ENCODE data around the gene ZNF678.
A peak's percentile ranks its signal among the peaks of the same experiment; 100 is the strongest.
"Not testable (repeated sequence)": the region's sequence is repeated elsewhere in the genome, so short reads cannot be mapped to it uniquely, and the experiment has no call there.

The ZNF678 gene

DNA sequence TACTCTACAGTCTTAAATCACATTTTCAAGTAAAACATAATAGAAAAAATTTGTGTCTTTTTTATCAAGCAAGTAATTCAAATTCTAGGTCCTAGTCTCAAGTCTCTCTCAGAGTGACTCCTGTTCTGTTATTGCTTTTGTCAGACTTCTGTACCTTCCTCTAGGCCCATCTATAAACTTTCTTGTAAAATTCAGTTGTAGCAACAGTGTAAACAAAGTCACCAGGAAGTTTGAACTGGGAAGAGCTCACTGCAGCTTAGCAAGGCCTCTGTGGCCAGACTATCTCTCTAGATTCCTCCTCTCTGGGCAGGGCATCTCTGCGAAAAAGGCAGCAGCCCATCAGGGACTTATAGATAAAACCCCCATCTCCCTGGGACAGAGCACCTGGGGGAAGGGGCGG lies 13.5 kb upstream of the ZNF678 start:
- DNase-seq (ENCODE audit: insufficient read length, low spot score) (no peak), FAIRE-seq (no peak)

DNA sequence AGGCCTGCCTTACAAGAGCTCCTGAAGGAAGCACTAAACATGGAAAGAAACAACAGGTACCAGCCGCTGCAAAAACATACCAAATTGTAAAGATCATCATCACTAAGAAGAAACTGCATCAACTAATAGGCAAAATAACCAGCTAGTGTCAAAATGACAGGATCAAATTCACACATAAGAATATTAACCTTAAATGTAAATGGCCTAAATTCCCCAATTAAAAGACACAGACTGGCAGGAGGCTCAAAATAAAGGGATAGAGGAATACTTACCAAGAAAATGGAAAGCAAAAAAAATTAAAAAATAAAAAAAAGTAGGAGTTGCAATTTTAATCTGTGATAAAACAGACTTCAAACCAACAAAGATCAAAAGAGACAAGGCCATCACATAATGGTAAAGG lies 11.5 kb upstream of the ZNF678 start:
- DNase-seq (ENCODE audit: insufficient read length, low spot score); FAIRE-seq: not testable (repeated sequence)

DNA sequence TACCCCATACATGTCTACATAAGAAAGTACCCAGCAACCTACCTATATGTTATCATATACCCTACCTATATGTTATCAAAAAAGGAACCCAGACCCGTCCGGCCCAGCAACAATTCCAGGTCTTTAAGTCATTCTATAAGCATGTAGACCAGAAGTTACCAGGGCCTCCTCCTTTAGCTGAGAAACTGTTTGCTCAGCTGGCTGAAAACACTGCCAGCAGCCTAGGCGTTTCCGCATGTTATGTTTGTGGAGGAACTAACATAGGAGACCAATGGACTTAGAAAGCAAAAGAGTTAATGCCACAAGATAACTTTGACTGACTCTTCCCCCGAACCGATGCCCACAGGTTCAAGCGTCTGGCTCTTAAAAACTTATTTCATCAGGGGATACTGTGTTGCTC lies 7.1 kb upstream of the ZNF678 start:
- FAIRE-seq (no peak), DNase-seq (ENCODE audit: insufficient read length, low spot score) (no peak)

DNA sequence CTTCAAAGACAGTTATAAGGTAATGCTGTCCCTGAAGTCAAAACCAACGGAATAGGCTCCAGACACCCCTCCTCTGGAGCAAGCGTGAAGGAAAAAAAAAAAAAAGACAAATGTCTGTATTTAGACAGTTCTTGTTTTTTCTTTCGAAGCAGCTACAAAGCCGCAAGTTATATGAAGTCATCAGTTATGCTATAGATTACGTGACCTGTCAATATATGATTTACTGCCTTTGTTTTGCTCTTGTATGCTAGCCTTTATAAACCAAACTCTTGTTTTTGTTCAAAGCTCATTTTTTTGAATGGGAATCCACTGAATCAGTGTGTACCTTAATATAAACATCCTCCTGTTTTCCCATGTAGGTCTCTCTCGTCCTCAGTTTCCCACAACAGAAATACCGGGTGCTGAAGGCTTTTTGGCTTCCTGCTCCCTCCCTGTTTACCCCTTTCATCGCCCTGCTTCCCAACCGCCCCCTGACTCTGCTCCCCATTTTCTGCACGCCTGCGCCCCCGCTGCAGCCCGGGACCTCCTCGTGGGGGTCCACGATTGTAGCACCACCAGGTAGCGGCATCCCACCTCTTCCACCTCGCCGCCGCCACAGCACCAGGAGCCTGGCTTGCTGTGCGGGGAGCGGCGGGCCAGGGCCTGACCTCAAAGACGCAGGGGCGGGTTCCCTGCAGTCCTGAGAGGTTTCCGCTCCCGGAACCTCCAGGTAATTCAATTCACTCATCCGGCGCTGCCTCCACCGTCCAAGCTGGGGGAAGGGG lies 5.2 kb upstream of the ZNF678 start:
- DNase-seq (ENCODE audit: insufficient read length, low spot score) (no peak), FAIRE-seq (no peak)

DNA sequence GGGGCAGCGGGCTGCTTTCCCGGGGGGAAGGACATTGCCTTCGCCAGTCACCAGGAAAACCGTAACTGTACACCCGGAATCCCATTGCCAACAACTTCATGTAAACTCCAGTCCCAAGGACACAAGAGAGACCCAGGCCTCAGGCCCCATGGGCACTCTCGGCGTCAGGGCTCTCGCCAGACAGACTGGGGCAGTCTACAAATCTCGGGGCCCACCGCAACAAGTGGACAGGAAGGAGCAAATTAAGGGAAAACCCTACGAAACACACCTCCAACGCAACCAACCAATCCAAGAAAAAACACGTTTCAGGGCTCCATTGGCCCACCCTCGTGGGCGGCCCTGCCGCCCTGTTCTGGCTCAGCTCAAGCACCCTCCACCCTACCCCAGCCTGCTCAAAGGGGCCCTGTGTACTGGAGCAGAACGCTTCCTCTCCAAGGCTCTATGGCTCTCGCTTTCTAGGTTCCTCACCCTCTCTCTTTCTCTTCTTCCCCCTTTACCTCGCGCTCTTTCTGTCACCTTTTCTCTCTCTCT lies 4.6 kb upstream of the ZNF678 start:
- no peak for DNase-seq (ENCODE audit: insufficient read length, low spot score)
- peak; percentile 51 for FAIRE-seq

DNA sequence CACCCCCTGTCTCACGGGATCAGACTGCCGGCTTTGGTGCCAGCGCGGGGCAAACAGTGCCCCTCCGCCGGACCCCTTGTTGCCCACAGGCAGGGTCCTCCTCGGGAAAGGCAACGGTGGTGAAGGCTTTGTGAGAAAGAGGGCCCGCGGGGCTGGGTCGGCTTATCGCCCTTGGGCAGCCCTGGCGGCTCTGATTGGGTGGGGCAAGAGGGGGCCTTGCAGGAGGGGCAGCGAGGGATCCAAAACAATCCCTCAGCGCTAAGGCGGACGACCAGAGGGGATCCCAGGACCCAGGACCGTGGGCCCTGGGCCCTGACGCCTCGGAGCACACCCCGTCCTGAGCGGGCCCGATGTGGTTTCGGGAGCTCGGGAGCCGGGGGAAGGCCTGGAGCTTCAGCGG lies 3.9 kb upstream of the ZNF678 start:
- no peak for DNase-seq (ENCODE audit: insufficient read length, low spot score)
- FAIRE-seq = no peak

DNA sequence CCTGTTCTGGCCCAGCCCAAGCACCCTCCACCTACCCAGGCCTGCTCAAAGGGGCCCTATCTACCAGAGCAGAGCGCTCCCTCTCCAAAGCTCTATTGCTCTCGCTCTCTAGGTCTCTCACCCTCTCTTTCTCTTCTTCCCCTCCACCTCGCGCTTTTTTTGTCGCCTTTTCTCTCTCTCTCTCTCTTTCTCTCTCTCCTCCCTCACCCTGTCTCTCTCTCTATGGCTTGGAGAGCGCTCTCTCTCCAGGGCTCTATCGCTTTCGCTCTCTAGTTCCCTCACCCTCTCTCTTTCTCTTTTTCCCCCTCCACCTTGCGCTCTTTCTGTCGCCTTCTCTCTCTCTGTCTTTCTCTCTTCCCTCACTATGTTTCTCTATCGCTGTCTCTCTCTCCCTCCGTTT lies 3.4 kb upstream of the ZNF678 start:
- DNase-seq (ENCODE audit: insufficient read length, low spot score) (no peak), FAIRE-seq (no peak)

DNA sequence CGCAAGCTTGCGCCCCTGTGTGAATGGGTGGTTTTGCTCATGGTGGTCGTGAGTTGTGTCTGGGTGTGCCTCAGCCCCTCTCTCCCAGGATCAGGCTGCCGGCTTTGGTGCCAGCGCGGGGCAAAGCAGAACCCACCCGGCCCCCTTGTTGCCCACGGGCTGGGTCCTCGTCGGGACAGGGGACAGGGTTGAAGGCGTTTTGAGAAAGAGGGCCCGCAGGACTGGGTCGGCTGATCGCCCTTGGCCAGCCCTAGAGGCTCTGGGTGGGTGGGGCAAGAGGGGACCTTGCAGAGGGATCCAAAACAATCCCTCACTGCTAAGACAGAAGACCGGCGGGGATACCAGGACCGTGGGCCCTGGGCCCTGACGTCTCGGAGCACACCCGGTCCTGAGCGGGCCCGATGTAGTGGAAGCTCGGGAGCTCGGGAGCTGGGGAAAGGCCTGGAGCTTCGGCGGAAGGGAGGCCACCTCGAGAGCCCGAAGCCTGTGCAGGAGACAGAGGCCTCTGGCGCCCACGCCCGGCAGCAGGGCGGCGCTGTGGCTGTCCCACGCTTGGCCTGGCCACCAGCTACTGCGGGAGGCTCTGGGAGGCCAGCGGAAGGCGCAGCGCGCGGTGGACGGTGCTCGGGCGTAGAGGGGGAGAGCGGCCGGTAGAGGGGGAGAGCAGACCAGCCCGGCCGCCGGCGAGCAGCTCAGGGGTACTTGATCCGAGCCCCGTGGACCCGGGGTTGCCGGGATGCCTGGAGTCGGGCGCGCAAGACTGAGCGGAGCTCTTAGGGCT lies 2.8 kb upstream of the ZNF678 start:
- FAIRE-seq = no peak
- no peak for DNase-seq (ENCODE audit: insufficient read length, low spot score)

DNA sequence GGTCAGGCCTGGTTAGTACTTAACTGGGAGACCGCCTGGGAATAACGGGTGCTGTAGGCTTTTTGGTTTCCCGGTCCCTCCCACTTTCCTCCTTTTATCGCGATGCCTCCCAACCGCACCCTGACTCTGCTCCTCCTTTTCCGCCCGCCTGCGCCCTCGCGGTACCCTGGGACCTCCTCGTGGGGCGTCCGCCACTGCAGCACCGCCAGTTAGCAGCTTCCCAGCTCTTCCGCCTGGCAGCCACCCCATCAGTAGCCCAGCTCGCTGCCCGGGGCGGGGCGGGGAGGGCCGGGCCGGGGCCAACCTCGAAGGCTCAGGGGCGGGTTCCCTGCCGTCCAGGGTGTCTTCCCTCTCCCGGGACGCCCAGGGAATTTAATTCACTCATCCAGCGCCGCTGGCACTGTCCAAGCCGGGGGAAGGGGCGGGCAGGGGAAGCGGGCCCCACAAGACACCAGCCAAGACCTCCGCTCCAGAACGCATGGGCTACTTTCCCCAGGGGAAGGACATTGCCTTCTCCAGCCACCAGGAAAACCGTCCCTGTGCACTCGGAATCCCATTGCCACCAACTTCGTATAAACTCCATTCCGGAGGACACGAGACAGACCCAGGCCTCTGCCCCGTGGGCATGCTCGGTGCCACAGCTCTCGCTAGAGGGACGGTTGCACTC lies 2.0 kb upstream of the ZNF678 start:
- FAIRE-seq (no peak), DNase-seq (ENCODE audit: insufficient read length, low spot score) (no peak)

DNA sequence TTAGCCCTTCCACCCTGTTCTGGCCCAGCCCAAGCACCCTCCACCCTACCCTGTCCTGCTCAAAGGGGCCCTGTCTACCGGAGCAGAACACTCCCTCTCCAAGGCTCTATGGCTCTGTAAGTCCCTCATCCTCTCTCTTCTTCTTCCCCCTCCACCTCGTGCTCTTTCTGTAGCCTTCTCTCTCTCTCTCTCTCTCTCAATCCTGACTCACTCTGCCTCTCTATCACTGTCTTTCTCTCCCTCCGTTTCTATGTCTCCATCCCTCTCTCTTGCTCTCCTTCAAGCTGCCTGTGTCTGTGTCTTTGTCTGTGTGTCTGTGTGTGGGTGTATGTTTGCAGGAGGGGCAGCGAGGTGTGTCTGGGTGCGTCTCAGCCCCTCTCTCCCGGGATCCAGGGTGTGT lies 1.3 kb upstream of the ZNF678 start:
- no peak for FAIRE-seq

DNA sequence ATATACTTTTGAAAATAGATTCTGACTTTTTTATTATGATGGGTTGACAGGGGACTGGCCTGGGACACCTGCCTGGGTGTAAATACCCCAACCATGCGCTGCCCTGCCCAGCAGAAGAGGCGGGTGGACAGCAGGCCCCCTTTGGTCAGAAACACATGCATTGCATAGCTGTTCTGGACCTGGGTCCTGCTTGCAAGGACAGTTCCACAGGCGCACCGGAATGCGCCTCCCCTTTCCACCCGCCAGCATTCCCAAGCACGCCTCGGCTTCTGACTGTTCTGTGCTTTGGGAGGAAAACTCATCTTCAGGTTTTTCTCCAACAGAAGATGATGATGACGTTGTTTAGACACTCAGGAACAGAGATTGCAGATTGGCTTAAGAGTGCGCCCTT lies 428 bp upstream of the ZNF678 start:
- DNase-seq (ENCODE audit: insufficient read length, low spot score) = no peak
- peak; percentile 21 for FAIRE-seq

More for the DNA sequence above, 1.3 kb upstream of the ZNF678 start:
- DNase-seq (ENCODE audit: insufficient read length, low spot score) = no peak

DNA sequence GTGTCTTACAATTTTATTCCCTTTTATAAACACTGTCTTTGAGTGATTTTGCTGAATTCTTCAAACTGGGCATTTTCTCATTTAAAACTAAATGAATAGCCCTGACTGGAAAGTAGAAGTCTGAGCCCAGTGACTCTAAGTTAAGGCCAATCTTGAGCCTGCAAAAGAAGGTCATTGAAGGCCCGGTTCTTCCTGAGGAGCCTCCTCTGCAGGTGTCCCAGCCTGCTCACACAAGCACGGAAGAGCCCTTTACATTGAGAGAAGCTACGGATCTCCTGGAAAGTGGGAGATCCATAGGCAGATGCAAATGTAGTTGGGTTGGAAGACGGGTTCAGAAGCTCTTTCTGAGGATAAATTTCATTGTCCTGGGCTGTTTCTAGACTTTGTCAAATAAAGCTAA lies 3.9 kb downstream of the ZNF678 start:
- DNase-seq (ENCODE audit: insufficient read length, low spot score) (no peak), FAIRE-seq (no peak)

DNA sequence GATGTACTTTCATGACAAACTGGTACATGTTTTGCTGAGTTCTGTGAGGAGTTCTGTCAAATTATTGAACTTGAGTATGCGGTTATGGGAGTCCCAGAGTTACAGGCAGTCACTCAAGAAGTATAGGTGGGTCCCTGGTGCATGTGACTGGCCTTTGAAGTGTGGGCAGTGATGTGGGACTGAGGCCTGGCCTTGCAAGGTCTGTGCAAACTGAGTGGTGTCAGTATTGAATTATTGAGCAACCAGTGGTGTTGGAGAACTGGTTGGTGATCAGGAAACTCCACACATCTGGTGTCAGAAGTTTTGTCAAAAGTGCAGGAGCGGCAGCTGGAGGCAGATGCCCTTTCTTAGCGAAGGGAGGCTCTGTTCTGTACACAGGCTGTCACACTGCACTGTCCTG lies 5.2 kb downstream of the ZNF678 start:
- DNase-seq (ENCODE audit: insufficient read length, low spot score) (no peak), FAIRE-seq (no peak)

DNA sequence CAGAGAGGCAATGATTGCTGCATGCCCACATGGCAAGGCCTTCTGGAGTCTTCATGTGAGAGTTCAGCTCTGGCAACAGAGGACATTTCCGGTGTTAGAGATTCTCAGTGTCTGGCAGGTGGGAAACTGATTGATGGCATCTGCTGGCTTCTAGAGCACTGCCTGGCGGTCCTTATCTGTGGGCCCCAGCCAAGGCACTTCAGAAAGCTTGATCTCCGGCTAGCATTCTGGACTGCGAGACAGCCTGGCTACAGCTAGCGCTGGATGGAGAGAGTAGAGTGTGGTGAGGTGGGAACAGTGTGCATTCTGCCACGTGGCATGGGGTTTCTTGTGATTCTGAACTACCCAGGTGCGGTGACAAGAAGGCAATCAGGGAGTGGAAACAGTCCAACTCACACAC lies 9.4 kb downstream of the ZNF678 start:
- no peak for FAIRE-seq
- no peak for DNase-seq (ENCODE audit: insufficient read length, low spot score)

DNA sequence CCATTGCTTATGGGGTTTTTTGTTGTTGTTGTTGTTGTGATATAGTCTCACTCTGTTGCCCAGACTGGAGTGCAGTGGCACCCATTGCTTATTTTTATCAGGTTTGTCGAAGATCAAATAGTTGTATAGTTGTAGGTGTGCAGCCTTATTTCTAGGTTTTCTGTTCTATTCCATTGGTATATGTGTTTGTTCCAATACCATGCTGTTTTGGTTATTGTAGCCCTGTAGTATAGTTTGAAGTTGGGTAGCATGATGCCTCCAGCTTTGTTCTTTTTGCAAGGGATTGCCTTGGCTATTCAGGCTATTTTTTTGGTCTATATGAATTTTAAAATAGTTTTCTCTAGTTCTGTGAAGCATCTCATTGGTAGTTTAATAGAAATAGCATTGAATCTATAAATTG lies 11.6 kb downstream of the ZNF678 start:
- no peak for DNase-seq (ENCODE audit: insufficient read length, low spot score)
- no peak for FAIRE-seq

DNA sequence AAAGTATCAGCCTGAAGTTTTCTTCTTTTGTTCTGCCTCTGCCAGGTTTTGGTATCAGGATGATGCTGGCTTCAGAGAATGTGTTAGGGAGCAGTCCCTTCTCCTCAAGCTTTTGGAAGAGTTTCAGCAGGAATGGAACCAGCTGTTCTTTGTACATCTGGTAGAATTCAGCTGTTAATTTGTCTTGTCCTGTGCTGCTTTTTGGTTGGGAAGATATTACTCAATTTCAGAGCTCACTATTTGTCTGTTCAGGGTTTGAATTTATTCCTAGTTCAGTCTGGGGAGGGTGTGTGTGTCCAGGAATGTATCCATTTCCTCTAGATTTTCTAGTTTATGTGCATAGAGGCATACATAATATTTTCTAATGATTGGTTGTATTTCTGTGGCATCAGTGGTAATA lies 12.8 kb downstream of the ZNF678 start:
- FAIRE-seq (no peak), DNase-seq (ENCODE audit: insufficient read length, low spot score) (no peak)

DNA sequence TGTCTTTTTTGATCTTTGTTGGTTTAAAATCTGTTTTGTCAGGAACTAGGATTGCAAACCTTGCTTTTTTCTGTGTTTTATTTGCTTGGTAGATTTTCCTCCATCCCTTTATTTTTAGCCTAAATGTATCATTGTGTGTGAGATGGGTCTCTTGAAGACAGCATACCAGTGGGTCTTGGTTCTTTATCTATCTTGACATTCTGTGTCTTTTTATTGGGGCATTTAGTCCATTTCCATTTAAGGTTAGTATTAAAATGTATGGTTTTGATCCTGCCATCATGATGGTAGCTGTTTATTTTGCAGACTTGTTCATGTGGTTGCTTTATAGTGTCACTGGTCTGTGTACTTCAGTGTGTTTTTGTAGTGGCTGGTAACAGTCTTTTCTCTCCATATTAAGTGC lies 14.1 kb downstream of the ZNF678 start:
- FAIRE-seq (no peak), DNase-seq (ENCODE audit: insufficient read length, low spot score) (no peak)

DNA sequence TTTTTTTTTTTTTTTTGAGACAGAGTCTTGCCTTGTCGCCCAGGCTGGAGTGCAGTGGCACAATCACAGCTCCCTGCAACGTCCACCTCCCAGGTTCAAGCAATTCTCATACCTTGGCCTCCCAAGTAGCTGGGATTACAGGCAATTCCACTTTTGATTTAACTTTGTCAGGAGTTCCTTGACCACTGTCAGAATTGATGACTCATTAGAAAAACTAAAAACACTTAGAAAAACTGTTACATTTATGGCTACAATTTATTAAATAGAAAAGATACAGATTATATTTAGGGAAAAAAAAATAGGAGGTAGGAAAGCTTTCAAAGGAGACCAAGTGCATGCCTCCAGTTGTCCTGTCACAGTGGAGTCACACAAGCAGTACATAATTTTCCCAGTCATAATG lies 20.0 kb downstream of the ZNF678 start:
- FAIRE-seq (no peak), DNase-seq (ENCODE audit: insufficient read length, low spot score) (no peak)

DNA sequence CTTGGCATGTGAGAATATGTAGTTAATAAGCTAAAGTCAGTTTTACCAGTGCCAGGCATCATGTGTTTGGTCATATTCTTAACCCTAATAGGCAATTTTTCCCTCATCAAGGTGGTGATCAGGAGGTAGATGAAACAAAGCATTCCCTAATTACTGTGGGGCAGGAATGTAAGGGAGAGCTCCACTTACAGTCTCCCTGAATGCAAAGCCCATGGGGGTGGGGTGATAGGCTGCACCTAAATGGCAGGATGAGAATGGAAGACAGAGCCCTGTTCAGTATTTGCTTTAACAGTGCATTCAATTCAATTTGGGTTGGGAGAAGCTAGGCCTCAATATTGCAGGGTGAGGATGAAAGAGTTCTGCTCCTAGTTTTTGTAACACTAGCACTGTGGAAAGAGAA lies 23.4 kb downstream of the ZNF678 start:
- no peak for FAIRE-seq
- no peak for DNase-seq (ENCODE audit: insufficient read length, low spot score)

DNA sequence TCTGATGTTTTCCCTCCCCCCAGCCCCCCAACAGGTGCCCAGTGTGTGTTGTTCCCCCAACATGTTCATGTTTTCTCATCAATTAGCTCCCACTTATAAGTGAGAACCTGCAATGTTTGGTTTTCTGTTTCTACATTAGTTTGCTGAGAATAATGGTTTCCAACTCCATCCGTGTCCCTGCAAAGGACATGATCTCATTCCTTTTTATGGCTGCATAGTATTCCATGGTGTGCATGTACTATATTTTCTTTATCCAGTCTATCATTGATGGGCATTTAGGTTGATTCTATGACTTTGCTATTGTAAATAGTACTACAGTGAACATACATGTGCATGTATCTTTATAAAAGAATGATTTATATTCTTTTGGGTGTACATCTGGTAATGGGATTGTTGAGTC lies 24.6 kb downstream of the ZNF678 start:
- no peak for DNase-seq (ENCODE audit: insufficient read length, low spot score)
- no peak for FAIRE-seq

DNA sequence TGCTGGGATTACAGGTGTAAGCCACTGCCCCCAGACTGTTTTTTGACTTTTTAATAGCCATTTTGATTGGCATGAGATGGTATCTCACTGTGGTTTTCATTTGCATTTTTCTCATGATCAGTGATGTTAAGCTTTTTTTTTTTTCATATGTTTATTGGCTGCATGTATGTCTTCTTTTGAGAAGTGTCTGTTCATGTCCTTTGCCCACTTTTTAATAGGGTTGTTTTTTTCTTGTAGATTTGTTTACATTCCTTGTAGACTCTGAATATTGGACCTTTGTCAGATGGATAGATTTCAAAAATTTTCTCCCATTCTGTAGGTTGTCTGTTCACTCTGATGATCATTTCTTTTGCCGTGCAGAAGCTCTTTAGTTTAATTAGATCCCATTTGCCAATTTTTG lies 25.4 kb downstream of the ZNF678 start:
- not testable (repeated sequence) for FAIRE-seq; DNase-seq (ENCODE audit: insufficient read length, low spot score)

DNA sequence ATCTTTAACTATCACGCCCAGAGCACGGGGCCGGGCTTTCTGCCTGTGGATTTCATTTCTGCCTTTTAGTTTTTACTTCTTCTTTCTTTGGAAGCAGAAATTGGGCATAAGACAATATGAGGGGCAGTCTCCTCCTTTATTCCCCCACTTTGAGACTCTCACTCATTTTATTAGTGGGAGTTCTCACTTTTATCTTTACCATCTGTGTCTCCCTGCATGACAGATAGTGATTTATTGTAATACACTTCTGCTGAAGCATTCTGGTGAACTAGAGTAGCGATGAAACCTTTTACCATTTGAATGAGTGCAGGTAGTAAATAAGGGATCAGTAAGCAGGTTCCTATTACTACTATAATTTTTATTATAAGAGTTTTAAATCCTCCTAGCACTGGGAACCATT lies 26.4 kb downstream of the ZNF678 start:
- not testable (repeated sequence) for DNase-seq (ENCODE audit: insufficient read length, low spot score); FAIRE-seq

All from GM19239 (cell line).